G401 (cell line): ENCODE measurements around the gene XPR1. TPM values are rescaled to one million over a fixed set of nuclear protein-coding genes. Genes with fewer than 3 reads are reported as not detected.
"Not testable (repeated sequence)": the region's sequence is repeated elsewhere in the genome, so short reads cannot be mapped to it uniquely, and the experiment has no call there.

Source experiments
- DNase-seq: peaks from one replicate; pipeline ENCODE4 v3.0.0-alpha.2; 2015; ENCODE audit warnings: low spot score
- in situ Hi-C: cut with HindIII; loops from 2 replicates; pipeline ENCODE4 v1.10.0; 2016; ENCODE audit warnings: low sequenced_read_pairs, mixed read lengths
- total RNA-seq: library from RNA; depleted of rRNA; stranded (reverse); fragments of >200 nt; shearing (Covaris generic); gene quantifications from 2 replicates; pipeline ENCODE4 v1.2.3, GENCODE V29; 2014

XPR1 gene
- total RNA-seq, 1 experiment from 2014 or later = 29.6 TPM

- in situ Hi-C loops = no loop called here
- no peak for DNase-seq
These were observed 63.5 kb downstream of the XPR1 start for GRCh38 chr1:180695282-180695681.

- in situ Hi-C loops = no loop called here
- no peak for DNase-seq
These were observed 64.5 kb downstream of the XPR1 start for GRCh38 chr1:180696361-180696760.

GRCh38 chr1:180698580-180698979, 66.8 kb downstream of the XPR1 start:
- in situ Hi-C loops = no loop called here
- DNase-seq = no peak

- in situ Hi-C loops, DNase-seq: not testable (repeated sequence)
These were observed 70.6 kb downstream of the XPR1 start for GRCh38 chr1:180702376-180702775.

GRCh38 chr1:180710746-180711145, 78.9 kb downstream of the XPR1 start:
- DNase-seq, in situ Hi-C loops: not testable (repeated sequence)

GRCh38 chr1:180711260-180711659, 79.4 kb downstream of the XPR1 start:
- in situ Hi-C loops, DNase-seq: not testable (repeated sequence)

- in situ Hi-C loops = no loop called here
- no peak for DNase-seq
These were observed 88.9 kb downstream of the XPR1 start for GRCh38 chr1:180720753-180721152.

GRCh38 chr1:180722586-180722985, 90.8 kb downstream of the XPR1 start:
- DNase-seq = peak; percentile 15
- in situ Hi-C loops = no loop called here

- in situ Hi-C loops = no loop called here
- no peak for DNase-seq
These were observed 92.2 kb downstream of the XPR1 start for GRCh38 chr1:180724055-180724454.

- in situ Hi-C loops, DNase-seq: not testable (repeated sequence)
These were observed 94.2 kb downstream of the XPR1 start for GRCh38 chr1:180726024-180726423.

- in situ Hi-C loops, DNase-seq: not testable (repeated sequence)
These were observed 95.9 kb downstream of the XPR1 start for GRCh38 chr1:180727751-180728150.

GRCh38 chr1:180728472-180729106, 96.8 kb downstream of the XPR1 start:
- in situ Hi-C loops = no loop called here
- DNase-seq = no peak

- DNase-seq = no peak
- in situ Hi-C loops = no loop called here
These were observed 99.3 kb downstream of the XPR1 start for GRCh38 chr1:180731131-180731530.

- no peak for DNase-seq
- in situ Hi-C loops = no loop called here
These were observed 101.0 kb downstream of the XPR1 start for GRCh38 chr1:180732866-180733265.

GRCh38 chr1:180734366-180734765, 102.5 kb downstream of the XPR1 start:
- in situ Hi-C loops = no loop called here
- no peak for DNase-seq

GRCh38 chr1:180742663-180743062, 110.8 kb downstream of the XPR1 start:
- no peak for DNase-seq
- in situ Hi-C loops = no loop called here

- in situ Hi-C loops = no loop called here
- DNase-seq = no peak
These were observed 112.0 kb downstream of the XPR1 start for GRCh38 chr1:180743868-180744267.

GRCh38 chr1:180745098-180745497, 113.3 kb downstream of the XPR1 start:
- in situ Hi-C loops = no loop called here
- no peak for DNase-seq

- in situ Hi-C loops = no loop called here
These were observed 120.1 kb downstream of the XPR1 start for GRCh38 chr1:180751921-180752320.

GRCh38 chr1:180754453-180754852, 122.6 kb downstream of the XPR1 start:
- DNase-seq = no peak
- in situ Hi-C loops = no loop called here

More at GRCh38 chr1:180751921-180752320, 120.1 kb downstream of the XPR1 start:
- DNase-seq = no peak

GRCh38 chr1:180757657-180758056, 125.8 kb downstream of the XPR1 start:
- in situ Hi-C loops = no loop called here
- no peak for DNase-seq
